ENCODE data around the gene WNT2B.
"Not testable (repeated sequence)": the region's sequence is repeated elsewhere in the genome, so short reads cannot be mapped to it uniquely, and the experiment has no call there.

The WNT2B gene

GRCh38 chr1:112477550-112477949 lies 31.2 kb upstream of the WNT2B start:
- no peaks in the 10 kb centered on the region for H3K27me3 ChIP-seq (ENCODE audit: insufficient read depth, poor library complexity, severe bottlenecking)
- TF ChIP-seq SPI1 (IDR thresholded peaks at IDR 0.05; ENCODE audit: borderline replicate concordance, low read depth) (no peak), POLR2AphosphoS5 (IDR thresholded peaks at IDR 0.05; ENCODE audit: low read depth) (no peak), GABPA (IDR thresholded peaks at IDR 0.05; ENCODE audit: low read depth) (no peak)
- TF ChIP-seq, protein P1, sequence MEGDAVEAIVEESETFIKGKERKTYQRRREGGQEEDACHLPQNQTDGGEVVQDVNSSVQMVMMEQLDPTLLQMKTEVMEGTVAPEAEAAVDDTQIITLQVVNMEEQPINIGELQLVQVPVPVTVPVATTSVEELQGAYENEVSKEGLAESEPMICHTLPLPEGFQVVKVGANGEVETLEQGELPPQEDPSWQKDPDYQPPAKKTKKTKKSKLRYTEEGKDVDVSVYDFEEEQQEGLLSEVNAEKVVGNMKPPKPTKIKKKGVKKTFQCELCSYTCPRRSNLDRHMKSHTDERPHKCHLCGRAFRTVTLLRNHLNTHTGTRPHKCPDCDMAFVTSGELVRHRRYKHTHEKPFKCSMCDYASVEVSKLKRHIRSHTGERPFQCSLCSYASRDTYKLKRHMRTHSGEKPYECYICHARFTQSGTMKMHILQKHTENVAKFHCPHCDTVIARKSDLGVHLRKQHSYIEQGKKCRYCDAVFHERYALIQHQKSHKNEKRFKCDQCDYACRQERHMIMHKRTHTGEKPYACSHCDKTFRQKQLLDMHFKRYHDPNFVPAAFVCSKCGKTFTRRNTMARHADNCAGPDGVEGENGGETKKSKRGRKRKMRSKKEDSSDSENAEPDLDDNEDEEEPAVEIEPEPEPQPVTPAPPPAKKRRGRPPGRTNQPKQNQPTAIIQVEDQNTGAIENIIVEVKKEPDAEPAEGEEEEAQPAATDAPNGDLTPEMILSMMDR (IDR thresholded peaks at IDR 0.05; ENCODE audit: insufficient read depth, low read length) = no peak
- TF ChIP-seq, protein P2, sequence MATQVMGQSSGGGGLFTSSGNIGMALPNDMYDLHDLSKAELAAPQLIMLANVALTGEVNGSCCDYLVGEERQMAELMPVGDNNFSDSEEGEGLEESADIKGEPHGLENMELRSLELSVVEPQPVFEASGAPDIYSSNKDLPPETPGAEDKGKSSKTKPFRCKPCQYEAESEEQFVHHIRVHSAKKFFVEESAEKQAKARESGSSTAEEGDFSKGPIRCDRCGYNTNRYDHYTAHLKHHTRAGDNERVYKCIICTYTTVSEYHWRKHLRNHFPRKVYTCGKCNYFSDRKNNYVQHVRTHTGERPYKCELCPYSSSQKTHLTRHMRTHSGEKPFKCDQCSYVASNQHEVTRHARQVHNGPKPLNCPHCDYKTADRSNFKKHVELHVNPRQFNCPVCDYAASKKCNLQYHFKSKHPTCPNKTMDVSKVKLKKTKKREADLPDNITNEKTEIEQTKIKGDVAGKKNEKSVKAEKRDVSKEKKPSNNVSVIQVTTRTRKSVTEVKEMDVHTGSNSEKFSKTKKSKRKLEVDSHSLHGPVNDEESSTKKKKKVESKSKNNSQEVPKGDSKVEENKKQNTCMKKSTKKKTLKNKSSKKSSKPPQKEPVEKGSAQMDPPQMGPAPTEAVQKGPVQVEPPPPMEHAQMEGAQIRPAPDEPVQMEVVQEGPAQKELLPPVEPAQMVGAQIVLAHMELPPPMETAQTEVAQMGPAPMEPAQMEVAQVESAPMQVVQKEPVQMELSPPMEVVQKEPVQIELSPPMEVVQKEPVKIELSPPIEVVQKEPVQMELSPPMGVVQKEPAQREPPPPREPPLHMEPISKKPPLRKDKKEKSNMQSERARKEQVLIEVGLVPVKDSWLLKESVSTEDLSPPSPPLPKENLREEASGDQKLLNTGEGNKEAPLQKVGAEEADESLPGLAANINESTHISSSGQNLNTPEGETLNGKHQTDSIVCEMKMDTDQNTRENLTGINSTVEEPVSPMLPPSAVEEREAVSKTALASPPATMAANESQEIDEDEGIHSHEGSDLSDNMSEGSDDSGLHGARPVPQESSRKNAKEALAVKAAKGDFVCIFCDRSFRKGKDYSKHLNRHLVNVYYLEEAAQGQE (IDR thresholded peaks at IDR 0.05; ENCODE audit: insufficient replicate concordance, low read depth) = no peak
- H3K27ac ChIP-seq (replicated peaks) = no peak overlapping the region
- no peak overlapping the region for H3K4me3 ChIP-seq (replicated peaks; ENCODE audit: insufficient read depth, low read length)
- DNase-seq (ENCODE audit: low read depth in 1 of 2, low spot score in 1 of 2) = no peak

GRCh38 chr1:112478314-112478713 lies 30.5 kb upstream of the WNT2B start:
- no peak for TF ChIP-seq GABPA (IDR thresholded peaks at IDR 0.05; ENCODE audit: low read depth)
- TF ChIP-seq, protein P2 (IDR thresholded peaks at IDR 0.05; ENCODE audit: insufficient replicate concordance, low read depth) = no peak
- TF ChIP-seq, protein P1 (IDR thresholded peaks at IDR 0.05; ENCODE audit: insufficient read depth, low read length) = no peak
- no peak for TF ChIP-seq SPI1 (IDR thresholded peaks at IDR 0.05; ENCODE audit: borderline replicate concordance, low read depth)
- TF ChIP-seq POLR2AphosphoS5 (IDR thresholded peaks at IDR 0.05; ENCODE audit: low read depth) = no peak
- DNase-seq (ENCODE audit: low read depth in 1 of 2, low spot score in 1 of 2) = no peak
- peaks cover 3% of the 10 kb centered on the region for H3K27me3 ChIP-seq (ENCODE audit: insufficient read depth, poor library complexity, severe bottlenecking)
- H3K27ac ChIP-seq (replicated peaks) = no peak overlapping the region
- H3K4me3 ChIP-seq (replicated peaks; ENCODE audit: insufficient read depth, low read length) = no peak overlapping the region

DNA sequence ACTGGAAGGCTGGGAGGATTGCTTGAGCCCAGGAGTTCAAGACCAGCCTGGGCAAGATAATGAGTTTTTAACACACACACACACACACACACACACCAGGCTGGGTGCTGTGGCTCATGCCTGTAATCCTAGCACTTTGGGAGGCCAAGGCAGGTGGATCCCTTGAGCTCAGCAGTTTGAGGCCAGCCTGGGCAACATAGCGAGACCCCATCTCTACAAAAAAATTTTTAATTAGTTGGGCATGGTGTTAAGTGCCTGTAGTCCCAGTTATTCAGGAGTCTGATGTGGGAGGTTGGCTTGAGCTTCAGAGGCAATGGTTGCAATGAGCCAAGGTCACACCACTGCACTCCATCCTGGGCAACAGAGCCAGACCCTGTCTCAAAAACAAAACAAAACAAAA lies 22.7 kb upstream of the WNT2B start:
- not testable (repeated sequence) for H3K4me3 ChIP-seq (replicated peaks; ENCODE audit: insufficient read depth, low read length); H3K27me3 ChIP-seq (ENCODE audit: insufficient read depth, poor library complexity, severe bottlenecking)

GRCh38 chr1:112487686-112488085 lies 21.1 kb upstream of the WNT2B start:
- H3K27me3 ChIP-seq (ENCODE audit: insufficient read depth, poor library complexity, severe bottlenecking); H3K27ac ChIP-seq (replicated peaks); DNase-seq (ENCODE audit: low read depth in 1 of 2, low spot score in 1 of 2); H3K4me3 ChIP-seq (replicated peaks; ENCODE audit: insufficient read depth, low read length): not testable (repeated sequence)

More for the DNA sequence above, 22.7 kb upstream of the WNT2B start:
- not testable (repeated sequence) for DNase-seq (ENCODE audit: low read depth in 1 of 2, low spot score in 1 of 2); H3K27ac ChIP-seq (replicated peaks)

- DNase-seq (ENCODE audit: low read depth in 1 of 2, low spot score in 1 of 2) = no peak
- no peaks in the 10 kb centered on the region for H3K27me3 ChIP-seq (ENCODE audit: insufficient read depth, poor library complexity, severe bottlenecking)
- no peak overlapping the region for H3K27ac ChIP-seq (replicated peaks)
- no peak overlapping the region for H3K4me3 ChIP-seq (replicated peaks; ENCODE audit: insufficient read depth, low read length)
- TF ChIP-seq SPI1 (IDR thresholded peaks at IDR 0.05; ENCODE audit: borderline replicate concordance, low read depth) = no peak
- TF ChIP-seq GABPA (IDR thresholded peaks at IDR 0.05; ENCODE audit: low read depth) = no peak
- TF ChIP-seq, protein P1 (IDR thresholded peaks at IDR 0.05; ENCODE audit: insufficient read depth, low read length) = no peak
- TF ChIP-seq, protein P2 (IDR thresholded peaks at IDR 0.05; ENCODE audit: insufficient replicate concordance, low read depth) = no peak
- TF ChIP-seq POLR2AphosphoS5 (IDR thresholded peaks at IDR 0.05; ENCODE audit: low read depth) = no peak
Observed at GRCh38 chr1:112488141-112488540, 20.6 kb upstream of the WNT2B start.
